ENCODE measurements around the gene DTNB. TPM values are rescaled to one million over a fixed set of nuclear protein-coding genes. Genes with fewer than 3 reads are reported as not detected.
A peak's percentile ranks its signal among the peaks of the same experiment; 100 is the strongest.

The DTNB gene
- total and polyA plus RNA-seq, 2 of the 4 experiments (the other 2 are of a cell fraction), result 3.8 to 5.3 TPM

- Histone ChIP-seq H3K36me3 (ENCODE audit: control insufficient read depth, insufficient read depth, low read length) (no peaks in the 10 kb centered on the region), H3K23ac (ENCODE audit: low read depth, low read length) (no peak overlapping the region), H3K9me3 (ENCODE audit: control insufficient read depth, insufficient read depth, low read length) (no peaks in the 10 kb centered on the region), H2BK5ac (ENCODE audit: low read depth, low read length, poor library complexity, severe bottlenecking) (no peak overlapping the region), H2AK9ac (replicated peaks; ENCODE audit: low read depth, low read length, poor library complexity) (peak overlapping the region; percentile 82), H4K5ac (ENCODE audit: low read depth, low read length) (no peak overlapping the region), H2BK20ac (ENCODE audit: low read depth, low read length) (no peak overlapping the region), H3K18ac (ENCODE audit: low read depth, low read length) (peak overlapping the region; percentile 4; the same call in 1 of the 2 replicates), H3K27me3 (ENCODE audit: control insufficient read depth, insufficient read depth, low read length) (no peaks in the 10 kb centered on the region), H2AFZ (replicated peaks; ENCODE audit: low read length, poor library complexity) (peak overlapping the region; percentile 91), H4K8ac (ENCODE audit: low read depth in 2 of 2, low read length in 2 of 2) (peak overlapping the region; percentile 47 to 85; a peak in 2 of 4 replicates), H2BK15ac (ENCODE audit: low read depth, low read length) (no peak overlapping the region), H3K4me2 (ENCODE audit: low read depth, low read length) (peak overlapping the region; percentile 74), H3K4ac (ENCODE audit: low read depth, low read length) (peak overlapping the region; percentile 61; the same call in 1 of the 2 replicates), H4K20me1 (ENCODE audit: insufficient read depth, low read length) (peaks cover 44% of the 10 kb centered on the region), H3K79me1 (ENCODE audit: low read depth in 1 of 2, low read length in 2 of 2) (peaks cover 0 to 44% of the 10 kb centered on the region in 2 experiments; a peak in 2 of 4 replicates), H3K27ac (ENCODE audit: insufficient read depth, low read length) (no peak overlapping the region; the same call in 1 of the 2 replicates), H4K91ac (ENCODE audit: insufficient read depth, low read depth, low read length) (no peak overlapping the region; the same call in 1 of the 2 replicates), H2BK120ac (ENCODE audit: low read depth, low read length) (no peak overlapping the region), H3K4me3 (ENCODE audit: insufficient read depth, low read depth, low read length) (peak overlapping the region; percentile 60), H3K56ac (ENCODE audit: extremely low read depth, insufficient read depth, low read length) (no peak overlapping the region), H3K9ac (ENCODE audit: low read depth, low read length) (peak overlapping the region; percentile 70), H3K4me1 (ENCODE audit: control insufficient read depth, insufficient read depth, low read length) (peaks cover 8% of the 10 kb centered on the region; the same call in 1 of the 2 replicates), H2AK5ac (ENCODE audit: low read depth, low read length) (0 out of 2 replicates have a peak overlapping the region, but pooled peaks have one; percentile 16), H3K9me1 (ENCODE audit: insufficient read depth, low read length) (no peaks in the 10 kb centered on the region; the same call in 1 of the 2 replicates), H3K14ac (replicated peaks; ENCODE audit: low read depth, low read length) (no peak overlapping the region)
- no peak for DNase-seq
- TF ChIP-seq RAD21 (IDR thresholded peaks at IDR 0.05; ENCODE audit: low read length) (no peak), MAFK (IDR thresholded peaks at IDR 0.05; ENCODE audit: low read depth, low read length) (no peak), MAZ (IDR thresholded peaks at IDR 0.05; ENCODE audit: borderline replicate concordance, low read depth, low read length) (0 out of 2 replicates have a peak, but pooled peaks have one; percentile 11)
- ATAC-seq (ENCODE audit: low read depth), result peak; percentile 0; the same call in 1 of the 2 replicates
- intact Hi-C loops (cut with micrococcal nuclease) (no loop called here), in situ Hi-C loops (cut with MboI; ENCODE audit: low sequenced_read_pairs) (no loop called here), dilution Hi-C loops (cut with HindIII; ENCODE audit: low sequenced_read_pairs, unreplicated experiment) (no loop called here)
- ChIA-PET CTCF (no interaction called here), POLR2A (ENCODE audit: unreplicated experiment) (no interaction called here)
- WGBS, 2 experiments (ENCODE audit: extremely low coverage in 2 of 2, insufficient read length in 1 of 2), result 13% methylated on average over 26 of the region's 73 CpGs; no CpG with 5 or more reads in 1 of the 2 experiments
- BruUV-seq (replicated peaks), result no TSS peak
These were observed 333.0 kb downstream of the DTNB start for GRCh38 chr2:25340181-25340921.
